Panc1 (cell line): ENCODE results near the gene LHFPL3. TPM values are rescaled to one million over a fixed set of nuclear protein-coding genes. Genes with fewer than 3 reads are reported as not detected.
A peak's percentile ranks its signal among the peaks of the same experiment; 100 is the strongest.

Experiments
- ATAC-seq: fragments of 200-7000 bp; cut with Tn5 transposase; 2 replicates; pipeline ENCODE4 v1.9.1; 2020; ENCODE audit warnings: mild to moderate bottlenecking, moderate library complexity
- BruUV-seq: library from RNA; stranded (reverse); fragments of 400-500 nt; replicated peaks from 2 replicates; lab custom pipeline; 2021; lab: Mats Ljungman, UMichigan
- CTCF ChIA-PET: fragments of 300-600 bp; sonication (Branson Sonifier 250); formaldehyde crosslinking; loops from one replicate; lab custom pipeline; 2022; ENCODE audit warnings: antibody characterized with exemption; lab: Charles Lee
- POLR2A ChIA-PET: fragments of 300-600 bp; sonication (Branson Sonifier 250); formaldehyde crosslinking; loops from one replicate; lab custom pipeline; 2022; ENCODE audit warnings: antibody characterized with exemption; lab: Charles Lee
- DNase-seq: peaks from one replicate; pipeline ENCODE4 v3.0.0-alpha.2; 2010; ENCODE audit warnings: low read depth, low spot score
- H3K27ac ChIP-seq: 2 replicates; pipeline ENCODE4 v1.5.1; 2011; ENCODE audit warnings: mild to moderate bottlenecking, low read length, inconsistent platforms
- H3K27me3 ChIP-seq: fragments of 200-500 bp; sonication (Bioruptor generic); 2 replicates; pipeline ENCODE4 v1.6.0; 2014; ENCODE audit warnings: low read length, inconsistent platforms; ENCODE audit not compliant: control insufficient read depth, insufficient read depth
- H3K36me3 ChIP-seq: fragments of 200-500 bp; sonication (Bioruptor generic); 2 replicates; pipeline ENCODE4 v1.5.1; 2014; ENCODE audit warnings: inconsistent platforms, mild to moderate bottlenecking, low read length, moderate library complexity; ENCODE audit not compliant: control insufficient read depth, insufficient read depth
- H3K4me1 ChIP-seq: 2 replicates; pipeline ENCODE4 v1.5.1; 2011; ENCODE audit warnings: inconsistent platforms, mild to moderate bottlenecking, low read length, moderate library complexity; ENCODE audit not compliant: control insufficient read depth, insufficient read depth
- H3K4me3 ChIP-seq, 2 experiments: 2 replicates each; pipeline ENCODE4 v1.5.1; 2011 to 2012; ENCODE audit warnings: low read depth in 2 of 2, low read length in 2 of 2, mild to moderate bottlenecking in 2 of 2, inconsistent platforms in 1 of 2, moderate library complexity in 1 of 2
- H3K9me3 ChIP-seq: fragments of 200-500 bp; sonication (Bioruptor generic); 2 replicates; pipeline ENCODE4 v1.5.1; 2014; ENCODE audit warnings: low read depth, mild to moderate bottlenecking, inconsistent platforms, low read length, moderate library complexity; ENCODE audit not compliant: control insufficient read depth, insufficient read depth
- CTCF ChIP-seq: fragments of 450-650 bp; IDR thresholded peaks from 2 replicates; pipeline ENCODE4 v1.5.1; 2017; ENCODE audit warnings: mild to moderate bottlenecking
- POLR2AphosphoS5 ChIP-seq: IDR thresholded peaks from 2 replicates; pipeline ENCODE4 v1.6.1; 2012; ENCODE audit warnings: mild to moderate bottlenecking, low read depth, low read length, moderate library complexity
- REST ChIP-seq, 2 experiments: IDR thresholded peaks; 2 replicates each; pipeline ENCODE4 v1.6.1; 2011 to 2012; ENCODE audit warnings: low read depth in 2 of 2, control low read depth in 1 of 2, low read length in 1 of 2, mild to moderate bottlenecking in 1 of 2, moderate library complexity in 1 of 2; ENCODE audit not compliant: insufficient read depth in 1 of 2
- SIN3A ChIP-seq: IDR thresholded peaks from 2 replicates; pipeline ENCODE4 v1.6.1; 2012; ENCODE audit warnings: low read depth, mild to moderate bottlenecking, low read length, moderate library complexity, borderline replicate concordance; ENCODE audit not compliant: insufficient read depth
- TCF7L2 ChIP-seq: IDR thresholded peaks from 2 replicates; pipeline ENCODE4 v1.6.1; 2011; ENCODE audit warnings: mild to moderate bottlenecking, low read depth, low read length, inconsistent platforms
- in situ Hi-C: cut with HindIII; loops from 2 replicates; pipeline ENCODE4 v1.10.0; 2016; ENCODE audit warnings: low sequenced_read_pairs, low pct_unique_long_range_greater_than_20kb
- intact Hi-C: fragments of 100-400 bp; cut with micrococcal nuclease; formaldehyde crosslinking; loops from one replicate; pipeline ENCODE4 v1.10.0; 2022; ENCODE audit not compliant: unreplicated experiment
- total RNA-seq: library from RNA; stranded (reverse); gene quantifications from one replicate; pipeline ENCODE4 v1.2.1, GENCODE V29; 2021; ENCODE audit not compliant: unreplicated experiment

LHFPL3 gene
- total RNA-seq, 1 experiment from 2014 or later = not detected

GRCh38 chr7:104883718-104884452 lies 555.5 kb downstream of the LHFPL3 start:
- no TSS peak for BruUV-seq
- ATAC-seq = peak; percentile 98
- in situ Hi-C loops = no loop called here

GRCh38 chr7:104886651-104887050 lies 558.2 kb downstream of the LHFPL3 start:
- Histone ChIP-seq H3K36me3 (no peaks in the 10 kb centered on the region), H3K9me3 (no peaks in the 10 kb centered on the region), H3K27me3 (0 out of 2 replicates have a peak, but pooled peaks cover 2% of the 10 kb centered on the region), H3K4me1 (no peaks in the 10 kb centered on the region), H3K27ac (no peak overlapping the region), H3K4me3 (no peak overlapping the region)
- intact Hi-C loops (no loop called here), in situ Hi-C loops (no loop called here)
- ChIA-PET CTCF (no interaction called here), POLR2A (no interaction called here)
- ATAC-seq (no peak), DNase-seq (no peak)
- BruUV-seq = no TSS peak
- TF ChIP-seq CTCF = no peak
- TF ChIP-seq REST (IDR thresholded peaks at IDR 0.05; ENCODE audit: insufficient read depth in 1 of 2, low read depth in 2 of 2, low read length in 1 of 2) = no peak
- no peak for TF ChIP-seq SIN3A
- no peak for TF ChIP-seq POLR2AphosphoS5
- TF ChIP-seq TCF7L2 = no peak

More at GRCh38 chr7:104883718-104884452, 555.5 kb downstream of the LHFPL3 start:
- peak; percentile 51 for DNase-seq
- H3K27me3 ChIP-seq = 0 out of 2 replicates have a peak, but pooled peaks cover 2% of the 10 kb centered on the region
- H3K4me3 ChIP-seq = no peak overlapping the region
- no peaks in the 10 kb centered on the region for H3K36me3 ChIP-seq
- POLR2A ChIA-PET = interaction anchor here (0.6 kb wide), 1 partner anchor 473 kb away, joined by 3 read pairs; no protein-coding TSS in a partner anchor
- H3K27ac ChIP-seq = no peak overlapping the region
- H3K4me1 ChIP-seq = no peaks in the 10 kb centered on the region
- TF ChIP-seq POLR2AphosphoS5 (no peak), TCF7L2 (peak; percentile 36; the same call in 1 of the 2 replicates), CTCF (peak; percentile 92)
- CTCF ChIA-PET = interaction anchor here (1.0 to 1.9 kb wide), 4 partner anchors 11 to 652 kb away, joined by 3 to 26 read pairs (median 4); no protein-coding TSS in a partner anchor
- intact Hi-C loops = loop anchor here (1.0 kb wide), 1 partner anchor 34 kb away; no protein-coding TSS in a partner anchor
- no peaks in the 10 kb centered on the region for H3K9me3 ChIP-seq
